ENCODE results near the gene LDLRAP1.

Gene LDLRAP1

GRCh38 chr1:25522031-25522655 lies 21.3 kb upstream of the LDLRAP1 start:
- Histone ChIP-seq H3K9me3 (ENCODE audit: low read length) (no peaks in the 10 kb centered on the region), H3F3A (ENCODE audit: insufficient read depth, low read length) (no peaks in the 10 kb centered on the region), H3K27ac (ENCODE audit: low read depth, low read length, poor library complexity, severe bottlenecking) (no peak overlapping the region), H3K27me3 (ENCODE audit: insufficient read depth, low read length) (0 out of 2 replicates have a peak, but pooled peaks cover 13% of the 10 kb centered on the region), H3K79me2 (ENCODE audit: insufficient read depth, low read length) (no peaks in the 10 kb centered on the region), H2AFZ (ENCODE audit: low read length) (no peak overlapping the region), H3K4me2 (ENCODE audit: low read length) (no peak overlapping the region), H4K20me1 (ENCODE audit: insufficient read depth, low read length) (no peaks in the 10 kb centered on the region), H3K4me3 (ENCODE audit: low read depth, low read length, poor library complexity, severe bottlenecking) (no peak overlapping the region), H3K9me2 (ENCODE audit: low read depth, low read length) (no peaks in the 10 kb centered on the region), H3K36me3 (ENCODE audit: insufficient read depth, low read length) (no peaks in the 10 kb centered on the region), H3K4me1 (ENCODE audit: insufficient read depth, low read length, severe bottlenecking) (no peaks in the 10 kb centered on the region), H3K9ac (ENCODE audit: low read length) (no peak overlapping the region)
- TF ChIP-seq CTCF (IDR thresholded peaks at IDR 0.05; ENCODE audit: low read length) (no peak), EZH2 (IDR thresholded peaks at IDR 0.05; ENCODE audit: borderline replicate concordance, low read length) (no peak)

GRCh38 chr1:25523542-25523941 lies 19.9 kb upstream of the LDLRAP1 start:
- TF ChIP-seq CTCF (IDR thresholded peaks at IDR 0.05; ENCODE audit: low read length), result no peak
- TF ChIP-seq EZH2 (IDR thresholded peaks at IDR 0.05; ENCODE audit: borderline replicate concordance, low read length), result no peak
- Histone ChIP-seq H3K9ac (ENCODE audit: low read length) (no peak overlapping the region), H3K9me3 (ENCODE audit: low read length) (no peaks in the 10 kb centered on the region), H3K36me3 (ENCODE audit: insufficient read depth, low read length) (no peaks in the 10 kb centered on the region), H3K79me2 (ENCODE audit: insufficient read depth, low read length) (no peaks in the 10 kb centered on the region), H4K20me1 (ENCODE audit: insufficient read depth, low read length) (no peaks in the 10 kb centered on the region), H3K27ac (ENCODE audit: low read depth, low read length, poor library complexity, severe bottlenecking) (no peak overlapping the region), H2AFZ (ENCODE audit: low read length) (no peak overlapping the region), H3K4me2 (ENCODE audit: low read length) (no peak overlapping the region), H3K27me3 (ENCODE audit: insufficient read depth, low read length) (0 out of 2 replicates have a peak, but pooled peaks cover 13% of the 10 kb centered on the region), H3K9me2 (ENCODE audit: low read depth, low read length) (no peaks in the 10 kb centered on the region), H3F3A (ENCODE audit: insufficient read depth, low read length) (no peaks in the 10 kb centered on the region), H3K4me1 (ENCODE audit: insufficient read depth, low read length, severe bottlenecking) (no peaks in the 10 kb centered on the region), H3K4me3 (ENCODE audit: low read depth, low read length, poor library complexity, severe bottlenecking) (no peak overlapping the region)

- H3K79me2 ChIP-seq (ENCODE audit: insufficient read depth, low read length), result no peaks in the 10 kb centered on the region
- H3K4me2 ChIP-seq (ENCODE audit: low read length), result no peak overlapping the region
- no peaks in the 10 kb centered on the region for H4K20me1 ChIP-seq (ENCODE audit: insufficient read depth, low read length)
- H3K27ac ChIP-seq (ENCODE audit: low read depth, low read length, poor library complexity, severe bottlenecking), result no peak overlapping the region
- no peak overlapping the region for H3K4me3 ChIP-seq (ENCODE audit: low read depth, low read length, poor library complexity, severe bottlenecking)
- H3K9ac ChIP-seq (ENCODE audit: low read length), result no peak overlapping the region
- TF ChIP-seq CTCF (IDR thresholded peaks at IDR 0.05; ENCODE audit: low read length), result no peak
- TF ChIP-seq EZH2 (IDR thresholded peaks at IDR 0.05; ENCODE audit: borderline replicate concordance, low read length), result no peak
- H3K27me3 ChIP-seq (ENCODE audit: insufficient read depth, low read length), result 0 out of 2 replicates have a peak, but pooled peaks cover 13% of the 10 kb centered on the region
- no peaks in the 10 kb centered on the region for H3K4me1 ChIP-seq (ENCODE audit: insufficient read depth, low read length, severe bottlenecking)
- H3K9me3 ChIP-seq (ENCODE audit: low read length), result no peaks in the 10 kb centered on the region
- H3F3A ChIP-seq (ENCODE audit: insufficient read depth, low read length), result no peaks in the 10 kb centered on the region
- no peak overlapping the region for H2AFZ ChIP-seq (ENCODE audit: low read length)
- no peaks in the 10 kb centered on the region for H3K36me3 ChIP-seq (ENCODE audit: insufficient read depth, low read length)
- no peaks in the 10 kb centered on the region for H3K9me2 ChIP-seq (ENCODE audit: low read depth, low read length)
Observed at GRCh38 chr1:25524568-25525360, 18.6 kb upstream of the LDLRAP1 start.
